ENCODE results near the gene PI4K2B.
"Not testable (repeated sequence)": the region's sequence is repeated elsewhere in the genome, so short reads cannot be mapped to it uniquely, and the experiment has no call there.

Gene PI4K2B

GRCh38 chr4:25223802-25224375 is 9.9 kb upstream of the PI4K2B start:
- DNase-seq (ENCODE audit: low read depth) = peak; percentile 51
- H3K4me3 ChIP-seq (ENCODE audit: low read depth, low read length) = no peak overlapping the region
- TF ChIP-seq POLR2A (IDR thresholded peaks at IDR 0.05; ENCODE audit: extremely low read depth, insufficient read length) (no peak), MAX (IDR thresholded peaks at IDR 0.05; ENCODE audit: low read depth, low read length) (no peak), CTCF (IDR thresholded peaks at IDR 0.05; ENCODE audit: low read depth, low read length) (no peak), MYC (IDR thresholded peaks at IDR 0.05; ENCODE audit: low read depth, low read length) (no peak)

GRCh38 chr4:25229804-25230203 is 4.0 kb upstream of the PI4K2B start:
- TF ChIP-seq MAX (IDR thresholded peaks at IDR 0.05; ENCODE audit: low read depth, low read length) (no peak), MYC (IDR thresholded peaks at IDR 0.05; ENCODE audit: low read depth, low read length) (no peak), POLR2A (IDR thresholded peaks at IDR 0.05; ENCODE audit: extremely low read depth, insufficient read length) (no peak), CTCF (IDR thresholded peaks at IDR 0.05; ENCODE audit: low read depth, low read length) (no peak)
- no peak overlapping the region for H3K4me3 ChIP-seq (ENCODE audit: low read depth, low read length)

GRCh38 chr4:25233194-25233593 is 639 bp upstream of the PI4K2B start:
- TF ChIP-seq CTCF (IDR thresholded peaks at IDR 0.05; ENCODE audit: low read depth, low read length) (no peak), MAX (IDR thresholded peaks at IDR 0.05; ENCODE audit: low read depth, low read length) (no peak), POLR2A (IDR thresholded peaks at IDR 0.05; ENCODE audit: extremely low read depth, insufficient read length) (no peak), MYC (IDR thresholded peaks at IDR 0.05; ENCODE audit: low read depth, low read length) (no peak)
- peak overlapping the region; percentile 67 for H3K4me3 ChIP-seq (ENCODE audit: low read depth, low read length)
- no peak for DNase-seq (ENCODE audit: low read depth)

More at GRCh38 chr4:25229804-25230203, 4.0 kb upstream of the PI4K2B start:
- DNase-seq (ENCODE audit: low read depth) = no peak

- TF ChIP-seq CTCF (IDR thresholded peaks at IDR 0.05; ENCODE audit: low read depth, low read length) (peak; percentile 33), POLR2A (IDR thresholded peaks at IDR 0.05; ENCODE audit: extremely low read depth, insufficient read length) (no peak), MYC (IDR thresholded peaks at IDR 0.05; ENCODE audit: low read depth, low read length) (peak; percentile 38; the same call in 1 of the 2 replicates), MAX (IDR thresholded peaks at IDR 0.05; ENCODE audit: low read depth, low read length) (peak; percentile 45; the same call in 1 of the 2 replicates)
- peak; percentile 90 for DNase-seq (ENCODE audit: low read depth)
- H3K4me3 ChIP-seq (ENCODE audit: low read depth, low read length) = peak overlapping the region; percentile 83
Measured at GRCh38 chr4:25234390-25235370, 847 bp downstream of the PI4K2B start.

GRCh38 chr4:25235401-25235800 is 1.6 kb downstream of the PI4K2B start:
- peak overlapping the region; percentile 83 for H3K4me3 ChIP-seq (ENCODE audit: low read depth, low read length)
- DNase-seq (ENCODE audit: low read depth) = peak; percentile 22
- TF ChIP-seq CTCF (IDR thresholded peaks at IDR 0.05; ENCODE audit: low read depth, low read length) = no peak
- TF ChIP-seq MAX (IDR thresholded peaks at IDR 0.05; ENCODE audit: low read depth, low read length) = no peak
- TF ChIP-seq POLR2A (IDR thresholded peaks at IDR 0.05; ENCODE audit: extremely low read depth, insufficient read length) = no peak
- TF ChIP-seq MYC (IDR thresholded peaks at IDR 0.05; ENCODE audit: low read depth, low read length) = no peak

GRCh38 chr4:25236030-25236429 is 2.2 kb downstream of the PI4K2B start:
- DNase-seq (ENCODE audit: low read depth) = not testable (repeated sequence)
- peak overlapping the region; percentile 83 for H3K4me3 ChIP-seq (ENCODE audit: low read depth, low read length)

All from NB4 (cell line).